ENCODE data around the gene CA11.
"Not testable (repeated sequence)": the region's sequence is repeated elsewhere in the genome, so short reads cannot be mapped to it uniquely, and the experiment has no call there.

CA11 gene

GRCh38 chr19:48668761-48669160, 22.8 kb upstream of the CA11 start:
- DNase-seq = no peak

GRCh38 chr19:48668332-48668731, 22.3 kb upstream of the CA11 start:
- DNase-seq = no peak

GRCh38 chr19:48665786-48666185, 19.8 kb upstream of the CA11 start:
- no peak for DNase-seq

GRCh38 chr19:48664476-48664875, 18.5 kb upstream of the CA11 start:
- no peak for DNase-seq

GRCh38 chr19:48663667-48664066, 17.7 kb upstream of the CA11 start:
- no peak for DNase-seq

GRCh38 chr19:48661711-48662090, 15.7 kb upstream of the CA11 start:
- no peak for DNase-seq

GRCh38 chr19:48660852-48661710, 15.1 kb upstream of the CA11 start:
- peak; percentile 98 for DNase-seq

GRCh38 chr19:48659768-48660167, 13.8 kb upstream of the CA11 start:
- DNase-seq = peak; percentile 13

GRCh38 chr19:48658483-48658882, 12.5 kb upstream of the CA11 start:
- DNase-seq = no peak

- DNase-seq = not testable (repeated sequence)
Observed at GRCh38 chr19:48657828-48658227, 11.8 kb upstream of the CA11 start.

- no peak for DNase-seq
Observed at GRCh38 chr19:48656840-48657474, 11.0 kb upstream of the CA11 start.

- peak; percentile 29 for DNase-seq
Observed at GRCh38 chr19:48654299-48655059, 8.5 kb upstream of the CA11 start.

- no peak for DNase-seq
Observed at GRCh38 chr19:48651683-48652048, 5.7 kb upstream of the CA11 start.

GRCh38 chr19:48650974-48651682, 5.1 kb upstream of the CA11 start:
- no peak for DNase-seq

GRCh38 chr19:48648134-48648533, 2.1 kb upstream of the CA11 start:
- DNase-seq = no peak

GRCh38 chr19:48646722-48647216, 782 bp upstream of the CA11 start:
- no peak for DNase-seq

GRCh38 chr19:48645620-48646000, 377 bp downstream of the CA11 start:
- no peak for DNase-seq

GRCh38 chr19:48644839-48645619, 958 bp downstream of the CA11 start:
- peak; percentile 88 for DNase-seq

- DNase-seq = no peak
Observed at GRCh38 chr19:48644355-48644754, 1.6 kb downstream of the CA11 start.

- no peak for DNase-seq
Observed at GRCh38 chr19:48642862-48643261, 3.1 kb downstream of the CA11 start.

GRCh38 chr19:48641850-48642249, 4.1 kb downstream of the CA11 start:
- DNase-seq = no peak
